ENCODE measurements around the gene PSME4.

DNA sequence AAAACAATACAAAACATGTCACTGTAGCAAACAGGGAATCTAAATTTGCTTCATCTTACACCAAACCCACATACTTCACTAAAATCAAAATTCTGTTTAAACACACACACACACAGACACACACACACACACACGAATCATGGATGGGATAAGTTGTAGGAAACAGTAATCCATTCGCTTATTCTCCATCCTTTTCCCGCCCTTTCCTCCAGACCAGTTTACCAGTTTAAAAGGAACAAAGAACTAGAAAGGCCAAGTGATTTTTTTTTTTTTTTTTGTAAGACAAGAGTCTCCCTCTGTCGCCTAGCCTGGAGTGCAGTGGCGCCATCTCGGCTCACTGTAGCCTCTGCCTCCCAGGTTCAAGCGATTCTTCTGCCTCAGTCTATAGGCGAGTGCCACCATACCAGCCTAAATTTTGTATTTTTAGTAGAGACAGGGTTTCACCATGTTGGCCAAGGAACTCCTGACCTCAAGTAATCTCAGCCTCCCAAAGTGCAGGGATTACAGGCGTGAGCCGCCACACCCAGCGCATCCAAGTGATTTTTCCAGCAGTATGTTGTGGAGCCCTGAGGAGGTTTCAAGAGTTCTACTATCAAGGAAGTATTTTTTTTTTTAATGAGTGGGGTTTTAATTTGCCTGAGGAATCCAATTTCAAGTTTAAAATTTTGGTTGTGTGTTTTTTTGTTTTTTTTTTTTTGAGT, 5.7 kb downstream of the PSME4 start:
- TF ChIP-seq, protein P1, sequence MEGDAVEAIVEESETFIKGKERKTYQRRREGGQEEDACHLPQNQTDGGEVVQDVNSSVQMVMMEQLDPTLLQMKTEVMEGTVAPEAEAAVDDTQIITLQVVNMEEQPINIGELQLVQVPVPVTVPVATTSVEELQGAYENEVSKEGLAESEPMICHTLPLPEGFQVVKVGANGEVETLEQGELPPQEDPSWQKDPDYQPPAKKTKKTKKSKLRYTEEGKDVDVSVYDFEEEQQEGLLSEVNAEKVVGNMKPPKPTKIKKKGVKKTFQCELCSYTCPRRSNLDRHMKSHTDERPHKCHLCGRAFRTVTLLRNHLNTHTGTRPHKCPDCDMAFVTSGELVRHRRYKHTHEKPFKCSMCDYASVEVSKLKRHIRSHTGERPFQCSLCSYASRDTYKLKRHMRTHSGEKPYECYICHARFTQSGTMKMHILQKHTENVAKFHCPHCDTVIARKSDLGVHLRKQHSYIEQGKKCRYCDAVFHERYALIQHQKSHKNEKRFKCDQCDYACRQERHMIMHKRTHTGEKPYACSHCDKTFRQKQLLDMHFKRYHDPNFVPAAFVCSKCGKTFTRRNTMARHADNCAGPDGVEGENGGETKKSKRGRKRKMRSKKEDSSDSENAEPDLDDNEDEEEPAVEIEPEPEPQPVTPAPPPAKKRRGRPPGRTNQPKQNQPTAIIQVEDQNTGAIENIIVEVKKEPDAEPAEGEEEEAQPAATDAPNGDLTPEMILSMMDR (IDR thresholded peaks at IDR 0.05; ENCODE audit: poor library complexity, severe bottlenecking) = no peak
- no peak for TF ChIP-seq POLR2AphosphoS5 (IDR thresholded peaks at IDR 0.05)
- no peak for TF ChIP-seq EP300 (conservative IDR thresholded peaks at IDR 0.05; ENCODE audit: poor library complexity, severe bottlenecking)
- no peak for TF ChIP-seq EZH2 (IDR thresholded peaks at IDR 0.05; ENCODE audit: borderline replicate concordance, insufficient read depth, low read length, poor library complexity, severe bottlenecking)
- no peak for TF ChIP-seq RAD21 (conservative IDR thresholded peaks at IDR 0.05)
- TF ChIP-seq SMC3 (conservative IDR thresholded peaks at IDR 0.05; ENCODE audit: poor library complexity) = no peak

All from neural cell (in vitro differentiated cells).